WTC11 (cell line): Measurements from ENCODE around the gene FMO2. TPM values are rescaled to one million over a fixed set of nuclear protein-coding genes. Genes with fewer than 3 reads are reported as not detected.

Experiments
- ATAC-seq: fragments of 200-7000 bp; cut with Tn5 transposase; 2 replicates; pipeline ENCODE4 v1.10.0; 2021; ENCODE audit warnings: mild to moderate bottlenecking, moderate library complexity
- CTCF ChIA-PET: fragments of 300-600 bp; sonication (Branson Sonifier 250); formaldehyde crosslinking; loops from one replicate; lab custom pipeline; 2021; ENCODE audit warnings: antibody characterized with exemption; lab: Charles Lee
- POLR2A ChIA-PET: fragments of 350-600 bp; sonication (Branson Sonifier 250); formaldehyde crosslinking; loops from one replicate; lab custom pipeline; 2021; ENCODE audit warnings: antibody characterized with exemption; lab: Charles Lee
- DNase-seq: peaks from one replicate; pipeline ENCODE4 v3.0.0; 2021; ENCODE audit warnings: low spot score
- H3K27ac Mint-ChIP-seq: 2 replicates; pipeline ENCODE4 v1.8.0; 2021; ENCODE audit warnings: mixed read lengths
- H3K27me3 Mint-ChIP-seq: 2 replicates; pipeline ENCODE4 v1.8.0; 2021; ENCODE audit warnings: low read depth, mild to moderate bottlenecking, moderate library complexity, mixed read lengths
- H3K36me3 Mint-ChIP-seq: 2 replicates; pipeline ENCODE4 v1.8.0; 2021; ENCODE audit warnings: mixed read lengths
- H3K4me1 Mint-ChIP-seq: 2 replicates; pipeline ENCODE4 v1.8.0; 2022; ENCODE audit warnings: mixed read lengths
- H3K4me3 Mint-ChIP-seq: 2 replicates; pipeline ENCODE4 v1.8.0; 2021; ENCODE audit warnings: mild to moderate bottlenecking, moderate library complexity, mixed read lengths
- H3K9me3 Mint-ChIP-seq: 2 replicates; pipeline ENCODE4 v1.8.0; 2021; ENCODE audit warnings: mixed read lengths
- ATF1 ChIP-seq: sonication (generic); formaldehyde crosslinking; IDR thresholded peaks from 2 replicates; pipeline ENCODE4 v1.8.1; 2023; ENCODE audit warnings: mild to moderate bottlenecking, moderate library complexity, missing genetic modification reagents
- ATF2 ChIP-seq: sonication (generic); formaldehyde crosslinking; IDR thresholded peaks from 2 replicates; pipeline ENCODE4 v1.8.1; 2022; ENCODE audit warnings: low read depth, missing genetic modification reagents, borderline replicate concordance
- CREM ChIP-seq: sonication (generic); formaldehyde crosslinking; IDR thresholded peaks from 2 replicates; pipeline ENCODE4 v1.8.1; 2022; ENCODE audit warnings: mild to moderate bottlenecking, missing genetic modification reagents, moderate library complexity
- CTCF ChIP-seq: fragments of 200-600 bp; IDR thresholded peaks from 2 replicates; pipeline ENCODE4 v1.8.0; 2022; ENCODE audit warnings: antibody characterized with exemption
- FOXK1 ChIP-seq: sonication (generic); formaldehyde crosslinking; IDR thresholded peaks from 2 replicates; pipeline ENCODE4 v1.8.0; 2022; ENCODE audit warnings: mild to moderate bottlenecking, moderate library complexity, missing genetic modification reagents
- GRHL2 ChIP-seq: fragments of 250-450 bp; sonication (Bioruptor Pico); IDR thresholded peaks from 2 replicates; pipeline ENCODE4 v1.8.0; 2022; ENCODE audit warnings: mild to moderate bottlenecking, moderate library complexity; ENCODE audit not compliant: insufficient replicate concordance, severe bottlenecking
- GTF2I ChIP-seq: fragments of 250-450 bp; sonication (Bioruptor Pico); conservative IDR thresholded peaks from 2 replicates; pipeline ENCODE4 v1.4.0; 2021; ENCODE audit warnings: mild to moderate bottlenecking
- HMGA2 ChIP-seq: fragments of 250-450 bp; sonication (Bioruptor Pico); IDR thresholded peaks from 2 replicates; pipeline ENCODE4 v1.4.0; 2021; ENCODE audit warnings: mild to moderate bottlenecking, moderate library complexity
- HMGXB4 ChIP-seq: sonication (generic); formaldehyde crosslinking; IDR thresholded peaks from 2 replicates; pipeline ENCODE4 v1.8.1; 2023; ENCODE audit warnings: mild to moderate bottlenecking, moderate library complexity, missing genetic modification reagents
- NFE2L1 ChIP-seq: sonication (generic); formaldehyde crosslinking; IDR thresholded peaks from 2 replicates; pipeline ENCODE4 v1.8.1; 2023; ENCODE audit warnings: missing genetic modification reagents
- PREB ChIP-seq: sonication (generic); formaldehyde crosslinking; IDR thresholded peaks from 2 replicates; pipeline ENCODE4 v1.8.1; 2022; ENCODE audit warnings: mild to moderate bottlenecking, missing genetic modification reagents, moderate library complexity, borderline replicate concordance
- RORB ChIP-seq: fragments of 250-450 bp; sonication (Bioruptor Pico); IDR thresholded peaks from 2 replicates; pipeline ENCODE4 v1.9.0; 2021; ENCODE audit warnings: mild to moderate bottlenecking
- TEAD1 ChIP-seq: sonication (generic); formaldehyde crosslinking; IDR thresholded peaks from 2 replicates; pipeline ENCODE4 v1.8.0; 2022; ENCODE audit warnings: mild to moderate bottlenecking, missing genetic modification reagents
- TP53 ChIP-seq: sonication (generic); formaldehyde crosslinking; IDR thresholded peaks from 2 replicates; pipeline ENCODE4 v1.8.1; 2023; ENCODE audit warnings: mild to moderate bottlenecking, missing genetic modification reagents
- USF1 ChIP-seq: sonication (generic); formaldehyde crosslinking; IDR thresholded peaks from 2 replicates; pipeline ENCODE4 v1.8.0; 2022; ENCODE audit warnings: mild to moderate bottlenecking, missing genetic modification reagents
- USF2 ChIP-seq: sonication (generic); formaldehyde crosslinking; IDR thresholded peaks from 2 replicates; pipeline ENCODE4 v1.8.1; 2023; ENCODE audit warnings: mild to moderate bottlenecking, missing genetic modification reagents, moderate library complexity
- ZNF138 ChIP-seq: sonication (generic); formaldehyde crosslinking; conservative IDR thresholded peaks from 2 replicates; pipeline ENCODE4 v1.8.1; 2022; ENCODE audit warnings: mild to moderate bottlenecking, moderate library complexity, missing genetic modification reagents
- ZNF281 ChIP-seq: sonication (generic); formaldehyde crosslinking; IDR thresholded peaks from 2 replicates; pipeline ENCODE4 v1.8.0; 2023; ENCODE audit warnings: mild to moderate bottlenecking, missing genetic modification reagents
- ZNF317 ChIP-seq: sonication (generic); formaldehyde crosslinking; IDR thresholded peaks from 2 replicates; pipeline ENCODE4 v1.8.1; 2023; ENCODE audit warnings: low read depth, mild to moderate bottlenecking, moderate library complexity, missing genetic modification reagents, borderline replicate concordance
- ZNF396 ChIP-seq: fragments of 250-450 bp; sonication (Bioruptor Pico); IDR thresholded peaks from 2 replicates; pipeline ENCODE4 v1.8.0; 2021; ENCODE audit warnings: mild to moderate bottlenecking, moderate library complexity, borderline replicate concordance
- ZNF416 ChIP-seq: fragments of 250-450 bp; sonication (Bioruptor Pico); IDR thresholded peaks from 2 replicates; pipeline ENCODE4 v1.9.0; 2021; ENCODE audit warnings: mild to moderate bottlenecking, inconsistent platforms
- total RNA-seq: library from RNA; stranded (reverse); gene quantifications from 3 replicates; pipeline ENCODE4 v1.2.3, GENCODE V29; 2021

The FMO2 gene
- total RNA-seq, 1 experiment from 2014 or later: not detected

- TF ChIP-seq ZNF138 (CRISPR knock-in tag): no peak
- no peak for TF ChIP-seq GRHL2 (CRISPR knock-in tag)
- TF ChIP-seq TP53 (CRISPR knock-in tag): no peak
- TF ChIP-seq CREM (CRISPR knock-in tag): no peak
- no peak for TF ChIP-seq HMGA2
- no peak for TF ChIP-seq NFE2L1 (CRISPR knock-in tag)
- no peak for TF ChIP-seq HMGXB4 (CRISPR knock-in tag)
- no peak for TF ChIP-seq USF2 (CRISPR knock-in tag)
Observed at GRCh38 chr1:171155484-171155883, 29.6 kb upstream of the FMO2 start (continued).

- POLR2A ChIA-PET: no interaction called here
- H3K4me3 Mint-ChIP-seq: no peak overlapping the region
- no peak for ATAC-seq
Observed at GRCh38 chr1:171158096-171158495, 27.0 kb upstream of the FMO2 start.

GRCh38 chr1:171158551-171158950 lies 26.5 kb upstream of the FMO2 start:
- peaks cover 22% of the 10 kb centered on the region for H3K4me1 Mint-ChIP-seq
- no peaks in the 10 kb centered on the region for H3K27me3 Mint-ChIP-seq
- POLR2A ChIA-PET: no interaction called here
- H3K27ac Mint-ChIP-seq: no peak overlapping the region
- H3K4me3 Mint-ChIP-seq: no peak overlapping the region
- DNase-seq (no peak), ATAC-seq (no peak)
- CTCF ChIA-PET: interaction anchor here (1.7 kb wide), 1 partner anchor 68 kb away, joined by 4 read pairs; no protein-coding TSS in a partner anchor
- peaks cover 5% of the 10 kb centered on the region for H3K9me3 Mint-ChIP-seq
- no peaks in the 10 kb centered on the region for H3K36me3 Mint-ChIP-seq
- TF ChIP-seq FOXK1 (CRISPR knock-in tag) (no peak), CREM (CRISPR knock-in tag) (no peak), ATF1 (CRISPR knock-in tag) (no peak), CTCF (no peak), PREB (CRISPR knock-in tag) (no peak), USF1 (CRISPR knock-in tag) (no peak), ZNF317 (CRISPR knock-in tag) (no peak)

More at GRCh38 chr1:171158096-171158495, 27.0 kb upstream of the FMO2 start:
- TF ChIP-seq ZNF281 (CRISPR knock-in tag) (no peak), ZNF416 (CRISPR knock-in tag) (no peak), RORB (no peak), ATF2 (CRISPR knock-in tag) (no peak), ZNF396 (CRISPR knock-in tag) (no peak), TEAD1 (no peak), GTF2I (CRISPR knock-in tag) (no peak)
- Mint-ChIP-seq H3K4me1 (peaks cover 22% of the 10 kb centered on the region), H3K27ac (no peak overlapping the region), H3K36me3 (no peaks in the 10 kb centered on the region), H3K27me3 (no peaks in the 10 kb centered on the region), H3K9me3 (peaks cover 5% of the 10 kb centered on the region)
- DNase-seq: no peak
- CTCF ChIA-PET: no interaction called here
